Naive thymus-derived CD8-positive, alpha-beta T cell (primary cell): ENCODE measurements around the gene SMAD1. TPM values are rescaled to one million over a fixed set of nuclear protein-coding genes. Genes with fewer than 3 reads are reported as not detected.

Source experiments
- ATAC-seq, 2 donors: fragments of 150-1000 bp; cut with Tn5 transposase in 1 of 2; sonication (Bioruptor Pico), chemical (Tn5 transposase) in 1 of 2; 1 replicate in 1 of 2; 2 replicates in 1 of 2; pipeline ENCODE4 v1.10.0; 2021; ENCODE audit warnings: mild to moderate bottlenecking in 2 of 2, moderate library complexity in 2 of 2
- POLR2A ChIA-PET: fragments of 350-600 bp; sonication (Branson Sonifier 250); formaldehyde crosslinking; loops from one replicate; lab custom pipeline; 2021; ENCODE audit warnings: antibody characterized with exemption; lab: Charles Lee
- DNase-seq, 10 donors: peaks; one replicate each; pipeline versions ENCODE4 v3.0.0 to v3.0.0-alpha.2; 2020 to 2022
- H3K27ac Mint-ChIP-seq, 10 donors: one replicate each; pipeline ENCODE4 v1.8.0; 2020 to 2022; ENCODE audit warnings: mild to moderate bottlenecking in 10 of 10, mixed read lengths in 10 of 10, moderate library complexity in 4 of 10, inconsistent platforms in 1 of 10
- H3K27me3 Mint-ChIP-seq, 5 donors: one replicate each; pipeline ENCODE4 v1.8.0; 2021 to 2022; ENCODE audit warnings: mixed read lengths in 5 of 5
- H3K36me3 Mint-ChIP-seq, 3 donors: one replicate each; pipeline ENCODE4 v1.8.0; 2020 to 2022; ENCODE audit warnings: mixed read lengths in 3 of 3, mild to moderate bottlenecking in 2 of 3, inconsistent platforms in 1 of 3
- H3K4me1 Mint-ChIP-seq, 4 donors: one replicate each; pipeline ENCODE4 v1.8.0; 2021 to 2022; ENCODE audit warnings: mixed read lengths in 4 of 4
- H3K4me3 Mint-ChIP-seq, 10 donors: one replicate each; pipeline ENCODE4 v1.8.0; 2020 to 2022; ENCODE audit warnings: mild to moderate bottlenecking in 10 of 10, mixed read lengths in 10 of 10, moderate library complexity in 6 of 10, inconsistent platforms in 1 of 10
- H3K9me3 Mint-ChIP-seq, 9 donors: one replicate each; pipeline ENCODE4 v1.8.0; 2020 to 2022; ENCODE audit warnings: mixed read lengths in 9 of 9, mild to moderate bottlenecking in 3 of 9, inconsistent platforms in 1 of 9, moderate library complexity in 1 of 9
- polyA plus RNA-seq, 3 donors: library from polyadenylated mRNA; unstranded; fragments of 300-500 nt; fragmentation: Illumina TruSeq; gene quantifications; one replicate each; pipeline ENCODE4 v1.2.3, GENCODE V29; 2021
- total RNA-seq, 8 experiments: library from RNA in 2 of 8; stranded (reverse) in 2 of 8; gene quantifications; one replicate each; pipeline ENCODE4 v1.2.3 and lab custom pipeline; 2021 to 2026

Gene SMAD1
- total and polyA plus RNA-seq, 5 experiments from 2014 or later: 0.34 to 0.73 (median 0.67) TPM; not detected in 2

GRCh38 chr4:145492376-145492775, 10.7 kb downstream of the SMAD1 start:
- peaks cover 0 to 12% (median 0%) of the 10 kb centered on the region in 4 donors for H3K4me1 Mint-ChIP-seq
- ATAC-seq (no peak), DNase-seq (no peak)
- H3K27ac Mint-ChIP-seq: no peak overlapping the region
- no peak overlapping the region for H3K4me3 Mint-ChIP-seq
- H3K9me3 Mint-ChIP-seq: no peaks in the 10 kb centered on the region
- H3K27me3 Mint-ChIP-seq: peaks cover 0 to 3% (median 0%) of the 10 kb centered on the region in 5 donors
- POLR2A ChIA-PET: no interaction called here
- H3K36me3 Mint-ChIP-seq: no peaks in the 10 kb centered on the region

- no peak for DNase-seq
- no peaks in the 10 kb centered on the region for H3K9me3 Mint-ChIP-seq
- POLR2A ChIA-PET: no interaction called here
- H3K36me3 Mint-ChIP-seq: no peaks in the 10 kb centered on the region
- H3K4me3 Mint-ChIP-seq: no peak overlapping the region
- peaks cover 0 to 3% (median 0%) of the 10 kb centered on the region in 5 donors for H3K27me3 Mint-ChIP-seq
- H3K4me1 Mint-ChIP-seq: peaks cover 0 to 5% (median 0%) of the 10 kb centered on the region in 4 donors
- ATAC-seq: no peak
- H3K27ac Mint-ChIP-seq: no peak overlapping the region
Observed at GRCh38 chr4:145493166-145493565, 11.5 kb downstream of the SMAD1 start.

GRCh38 chr4:145494666-145495270, 13.1 kb downstream of the SMAD1 start:
- Mint-ChIP-seq H3K27ac (no peak overlapping the region), H3K27me3 (peaks cover 0 to 3% (median 0%) of the 10 kb centered on the region in 5 donors), H3K4me1 (peaks cover 0 to 5% (median 0%) of the 10 kb centered on the region in 4 donors), H3K9me3 (no peaks in the 10 kb centered on the region), H3K36me3 (no peaks in the 10 kb centered on the region), H3K4me3 (no peak overlapping the region)
- POLR2A ChIA-PET: no interaction called here
- ATAC-seq: no peak
- no peak for DNase-seq

- DNase-seq (no peak), ATAC-seq (no peak)
- Mint-ChIP-seq H3K4me1 (peaks cover 0 to 9% (median 0%) of the 10 kb centered on the region in 4 donors), H3K27ac (no peak overlapping the region), H3K27me3 (peaks cover 0 to 2% (median 0%) of the 10 kb centered on the region in 5 donors), H3K9me3 (no peaks in the 10 kb centered on the region), H3K4me3 (no peak overlapping the region), H3K36me3 (no peaks in the 10 kb centered on the region)
- POLR2A ChIA-PET: no interaction called here
Observed at GRCh38 chr4:145496292-145496691, 14.6 kb downstream of the SMAD1 start.

GRCh38 chr4:145497199-145498149, 15.8 kb downstream of the SMAD1 start:
- ATAC-seq (no peak), DNase-seq (no peak)
- H3K27ac Mint-ChIP-seq: no peak overlapping the region
- H3K4me3 Mint-ChIP-seq: no peak overlapping the region
- peaks cover 0 to 12% (median 0%) of the 10 kb centered on the region in 4 donors for H3K4me1 Mint-ChIP-seq
- peaks cover 0 to 2% (median 0%) of the 10 kb centered on the region in 5 donors for H3K27me3 Mint-ChIP-seq
- POLR2A ChIA-PET: no interaction called here
- H3K36me3 Mint-ChIP-seq: no peaks in the 10 kb centered on the region
- H3K9me3 Mint-ChIP-seq: no peaks in the 10 kb centered on the region

- POLR2A ChIA-PET: no interaction called here
- H3K4me1 Mint-ChIP-seq: peaks cover 0 to 11% (median 0%) of the 10 kb centered on the region in 4 donors
- H3K27me3 Mint-ChIP-seq: peaks cover 0 to 2% (median 0%) of the 10 kb centered on the region in 5 donors
- DNase-seq: no peak
- H3K4me3 Mint-ChIP-seq: no peak overlapping the region
- H3K27ac Mint-ChIP-seq: no peak overlapping the region
- no peak for ATAC-seq
- no peaks in the 10 kb centered on the region for H3K36me3 Mint-ChIP-seq
- H3K9me3 Mint-ChIP-seq: no peaks in the 10 kb centered on the region
Observed at GRCh38 chr4:145498430-145498829, 16.8 kb downstream of the SMAD1 start.

- no peaks in the 10 kb centered on the region for H3K36me3 Mint-ChIP-seq
- POLR2A ChIA-PET: no interaction called here
- H3K4me1 Mint-ChIP-seq: peaks cover 0 to 7% (median 0%) of the 10 kb centered on the region in 4 donors
- H3K27me3 Mint-ChIP-seq: peaks cover 0 to 4% (median 0%) of the 10 kb centered on the region in 5 donors
- H3K27ac Mint-ChIP-seq: no peak overlapping the region
- no peaks in the 10 kb centered on the region for H3K9me3 Mint-ChIP-seq
- ATAC-seq (no peak), DNase-seq (no peak)
- H3K4me3 Mint-ChIP-seq: no peak overlapping the region
Observed at GRCh38 chr4:145501051-145501660, 19.5 kb downstream of the SMAD1 start.

- Mint-ChIP-seq H3K9me3 (no peaks in the 10 kb centered on the region), H3K36me3 (no peaks in the 10 kb centered on the region), H3K4me3 (no peak overlapping the region), H3K27me3 (peaks cover 0 to 4% (median 0%) of the 10 kb centered on the region in 5 donors), H3K4me1 (peaks cover 0 to 10% (median 0%) of the 10 kb centered on the region in 4 donors), H3K27ac (no peak overlapping the region)
- ATAC-seq: no peak
- DNase-seq: no peak
- POLR2A ChIA-PET: no interaction called here
Observed at GRCh38 chr4:145502809-145503208, 21.2 kb downstream of the SMAD1 start.

GRCh38 chr4:145503486-145504072, 21.9 kb downstream of the SMAD1 start:
- Mint-ChIP-seq H3K4me3 (no peak overlapping the region), H3K4me1 (peaks cover 0 to 10% (median 0%) of the 10 kb centered on the region in 4 donors), H3K27ac (no peak overlapping the region), H3K9me3 (no peaks in the 10 kb centered on the region), H3K36me3 (no peaks in the 10 kb centered on the region), H3K27me3 (peaks cover 0 to 4% (median 0%) of the 10 kb centered on the region in 5 donors)
- POLR2A ChIA-PET: no interaction called here
- ATAC-seq (no peak), DNase-seq (no peak)

GRCh38 chr4:145505995-145506394, 24.3 kb downstream of the SMAD1 start:
- H3K4me1 Mint-ChIP-seq: peaks cover 0 to 9% (median 0%) of the 10 kb centered on the region in 4 donors
- peaks cover 0 to 6% (median 0%) of the 10 kb centered on the region in 9 donors for H3K9me3 Mint-ChIP-seq
- DNase-seq (no peak), ATAC-seq (no peak)
- POLR2A ChIA-PET: no interaction called here
- peaks cover 0 to 2% (median 0%) of the 10 kb centered on the region in 5 donors for H3K27me3 Mint-ChIP-seq
- H3K4me3 Mint-ChIP-seq: no peak overlapping the region
- no peak overlapping the region for H3K27ac Mint-ChIP-seq
- H3K36me3 Mint-ChIP-seq: no peaks in the 10 kb centered on the region

GRCh38 chr4:145507636-145508035, 26.0 kb downstream of the SMAD1 start:
- ATAC-seq: no peak
- no peak for DNase-seq
- Mint-ChIP-seq H3K4me1 (peaks cover 0 to 3% (median 0%) of the 10 kb centered on the region in 4 donors), H3K36me3 (peaks cover 0 to 12% (median 0%) of the 10 kb centered on the region in 3 donors), H3K9me3 (peaks cover 9 to 23% (median 12%) of the 10 kb centered on the region in 9 donors), H3K4me3 (no peak overlapping the region), H3K27ac (no peak overlapping the region), H3K27me3 (peaks cover 0 to 2% (median 0%) of the 10 kb centered on the region in 5 donors)
- POLR2A ChIA-PET: no interaction called here

- ATAC-seq (no peak), DNase-seq (no peak)
- Mint-ChIP-seq H3K9me3 (peaks cover 10 to 24% (median 21%) of the 10 kb centered on the region in 9 donors), H3K27me3 (peaks cover 0 to 2% (median 0%) of the 10 kb centered on the region in 5 donors), H3K4me1 (peaks cover 0 to 3% (median 0%) of the 10 kb centered on the region in 4 donors), H3K4me3 (no peak overlapping the region), H3K27ac (no peak overlapping the region), H3K36me3 (peaks cover 0 to 18% (median 0%) of the 10 kb centered on the region in 3 donors)
- POLR2A ChIA-PET: no interaction called here
Observed at GRCh38 chr4:145511913-145512522, 30.4 kb downstream of the SMAD1 start.
